ENCODE measurements around the gene CARD11.

DNA sequence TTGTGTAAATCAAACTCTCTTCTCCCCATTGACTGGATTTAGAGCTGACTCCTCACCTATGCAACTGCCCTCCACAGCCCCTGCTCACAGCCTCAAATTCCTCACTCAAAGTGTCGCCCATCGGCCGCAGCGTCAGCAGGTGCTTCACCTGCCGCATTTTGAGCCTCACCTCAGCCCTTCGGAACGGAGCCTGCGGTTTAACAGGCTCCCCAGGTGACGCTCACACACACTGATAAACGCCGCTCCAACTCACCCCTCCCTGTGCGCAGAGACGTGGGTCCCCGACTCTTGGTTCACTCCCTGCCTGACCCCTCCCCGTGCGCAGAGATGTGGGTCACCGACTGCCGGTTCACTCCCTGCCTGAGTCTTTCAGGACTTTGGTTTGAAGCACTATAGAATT lies 57.1 kb downstream of the CARD11 start:
- TF ChIP-seq CTCF (IDR thresholded peaks at IDR 0.05) = no peak
- TF ChIP-seq POLR2A (IDR thresholded peaks at IDR 0.05) = no peak
